HepG2 (cell line): ENCODE results near the gene SPC24.

Experiments used
- CBX5 ChIP-seq: sonication (generic); formaldehyde crosslinking; IDR thresholded peaks from 2 replicates; pipeline ENCODE4 v1.4.0; 2020; ENCODE audit warnings: missing genetic modification reagents, borderline replicate concordance
- CREB1 ChIP-seq, 2 experiments: fragments of 450-650 bp in 1 of 2; IDR thresholded peaks; 2 replicates each; pipeline ENCODE4 v1.6.1; 2016 to 2017; ENCODE audit warnings: control low read depth in 1 of 2, mild to moderate bottlenecking in 1 of 2, missing compliant biosample characterization in 1 of 2, missing genetic modification characterization in 1 of 2
- CTCF ChIP-seq: sonication (generic); formaldehyde crosslinking; IDR thresholded peaks from 2 replicates; pipeline ENCODE4 v1.5.0; 2020; ENCODE audit warnings: mild to moderate bottlenecking, missing genetic modification reagents, moderate library complexity
- MAFF ChIP-seq: IDR thresholded peaks from 2 replicates; pipeline ENCODE4 v1.6.1; 2011; ENCODE audit warnings: low read depth, low read length, improper control_type of control experiment
- PATZ1 ChIP-seq: sonication (generic); formaldehyde crosslinking; IDR thresholded peaks from 2 replicates; pipeline ENCODE4 v1.4.0; 2020; ENCODE audit warnings: missing genetic modification reagents
- POLR2A ChIP-seq, 2 experiments: IDR thresholded peaks; 2 replicates each; pipeline ENCODE4 v1.6.1; 2011; ENCODE audit warnings: low read depth in 2 of 2, low read length in 2 of 2, mild to moderate bottlenecking in 1 of 2, moderate library complexity in 1 of 2; ENCODE audit not compliant: insufficient read depth in 1 of 2
- TBP ChIP-seq: sonication (generic); formaldehyde crosslinking; IDR thresholded peaks from 2 replicates; pipeline ENCODE4 v1.5.0; 2020; ENCODE audit warnings: missing genetic modification reagents
- TOE1 ChIP-seq: sonication (generic); formaldehyde crosslinking; IDR thresholded peaks from 2 replicates; pipeline ENCODE4 v1.4.0; 2020; ENCODE audit warnings: mild to moderate bottlenecking, missing genetic modification reagents
- ZNF501 ChIP-seq: sonication (generic); formaldehyde crosslinking; IDR thresholded peaks from 2 replicates; pipeline ENCODE4 v1.5.1; 2020; ENCODE audit warnings: mild to moderate bottlenecking, moderate library complexity, missing genetic modification reagents
- ZNF766 ChIP-seq: sonication (generic); formaldehyde crosslinking; IDR thresholded peaks from 2 replicates; pipeline ENCODE4 v1.5.0; 2020; ENCODE audit warnings: missing genetic modification reagents, borderline replicate concordance
- TF ChIP-seq, protein P1 (sequence below): sonication (generic); formaldehyde crosslinking; IDR thresholded peaks from 2 replicates; pipeline ENCODE4 v1.4.0; 2020; ENCODE audit warnings: missing genetic modification reagents
- TF ChIP-seq, protein P2 (sequence below): sonication (generic); formaldehyde crosslinking; IDR thresholded peaks from 2 replicates; pipeline ENCODE4 v1.4.0; 2020; ENCODE audit warnings: missing genetic modification reagents

DNA sequence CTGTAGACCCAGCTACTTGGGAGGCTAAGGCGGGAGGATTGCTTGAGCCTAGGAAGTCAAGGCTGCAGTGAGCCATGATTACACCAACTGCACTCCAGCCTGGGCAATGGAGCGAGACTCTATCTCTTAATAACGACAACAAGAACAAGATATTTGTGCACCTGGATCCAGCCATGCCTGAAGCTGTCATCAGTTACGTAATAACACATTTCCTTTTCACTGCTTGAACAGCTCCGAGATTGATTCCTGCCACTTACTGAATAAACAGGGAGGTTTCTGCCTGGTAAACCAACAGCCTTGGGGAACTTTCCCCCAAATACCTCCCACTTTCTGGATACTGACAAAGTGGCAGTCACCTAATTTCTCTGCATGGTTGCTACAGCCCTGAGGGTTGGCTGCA lies 36.4 kb upstream of the SPC24 start:
- TF ChIP-seq POLR2A (IDR thresholded peaks at IDR 0.05; ENCODE audit: insufficient read depth in 1 of 2, low read depth in 2 of 2, low read length in 2 of 2) (no peak), CTCF (no peak), TOE1 (CRISPR knock-in tag) (no peak), CBX5 (CRISPR knock-in tag) (no peak), ZNF501 (CRISPR knock-in tag) (no peak), MAFF (no peak), PATZ1 (no peak), TBP (CRISPR knock-in tag) (no peak), CREB1 (IDR thresholded peaks at IDR 0.05) (no peak), CREB1 (CRISPR knock-in tag; IDR thresholded peaks at IDR 0.05) (no peak), ZNF766 (no peak)
- TF ChIP-seq, protein P1, sequence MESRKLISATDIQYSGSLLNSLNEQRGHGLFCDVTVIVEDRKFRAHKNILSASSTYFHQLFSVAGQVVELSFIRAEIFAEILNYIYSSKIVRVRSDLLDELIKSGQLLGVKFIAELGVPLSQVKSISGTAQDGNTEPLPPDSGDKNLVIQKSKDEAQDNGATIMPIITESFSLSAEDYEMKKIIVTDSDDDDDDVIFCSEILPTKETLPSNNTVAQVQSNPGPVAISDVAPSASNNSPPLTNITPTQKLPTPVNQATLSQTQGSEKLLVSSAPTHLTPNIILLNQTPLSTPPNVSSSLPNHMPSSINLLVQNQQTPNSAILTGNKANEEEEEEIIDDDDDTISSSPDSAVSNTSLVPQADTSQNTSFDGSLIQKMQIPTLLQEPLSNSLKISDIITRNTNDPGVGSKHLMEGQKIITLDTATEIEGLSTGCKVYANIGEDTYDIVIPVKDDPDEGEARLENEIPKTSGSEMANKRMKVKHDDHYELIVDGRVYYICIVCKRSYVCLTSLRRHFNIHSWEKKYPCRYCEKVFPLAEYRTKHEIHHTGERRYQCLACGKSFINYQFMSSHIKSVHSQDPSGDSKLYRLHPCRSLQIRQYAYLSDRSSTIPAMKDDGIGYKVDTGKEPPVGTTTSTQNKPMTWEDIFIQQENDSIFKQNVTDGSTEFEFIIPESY (CRISPR knock-in tag): no peak
- TF ChIP-seq, protein P2, sequence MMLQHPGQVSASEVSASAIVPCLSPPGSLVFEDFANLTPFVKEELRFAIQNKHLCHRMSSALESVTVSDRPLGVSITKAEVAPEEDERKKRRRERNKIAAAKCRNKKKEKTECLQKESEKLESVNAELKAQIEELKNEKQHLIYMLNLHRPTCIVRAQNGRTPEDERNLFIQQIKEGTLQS (CRISPR knock-in tag): no peak
